WTC11 (cell line): Measurements from ENCODE around the gene MAPK12.

Source experiments
- SP1 ChIP-seq: sonication (generic); formaldehyde crosslinking; conservative IDR thresholded peaks from 2 replicates; pipeline ENCODE4 v1.8.1; 2022; ENCODE audit warnings: missing genetic modification reagents
- STAT6 ChIP-seq: sonication (generic); formaldehyde crosslinking; conservative IDR thresholded peaks from 2 replicates; pipeline ENCODE4 v1.8.1; 2023; ENCODE audit warnings: mild to moderate bottlenecking, low read depth, missing genetic modification reagents, moderate library complexity

GRCh38 chr22:50261615-50262459, at the start of gene MAPK12:
- no peak for TF ChIP-seq SP1
- no peak for TF ChIP-seq STAT6
